ENCODE results near the gene MRPL18.

The MRPL18 gene

GRCh38 chr6:159826004-159826403 lies 35.7 kb downstream of the MRPL18 start:
- TF ChIP-seq, protein P1, sequence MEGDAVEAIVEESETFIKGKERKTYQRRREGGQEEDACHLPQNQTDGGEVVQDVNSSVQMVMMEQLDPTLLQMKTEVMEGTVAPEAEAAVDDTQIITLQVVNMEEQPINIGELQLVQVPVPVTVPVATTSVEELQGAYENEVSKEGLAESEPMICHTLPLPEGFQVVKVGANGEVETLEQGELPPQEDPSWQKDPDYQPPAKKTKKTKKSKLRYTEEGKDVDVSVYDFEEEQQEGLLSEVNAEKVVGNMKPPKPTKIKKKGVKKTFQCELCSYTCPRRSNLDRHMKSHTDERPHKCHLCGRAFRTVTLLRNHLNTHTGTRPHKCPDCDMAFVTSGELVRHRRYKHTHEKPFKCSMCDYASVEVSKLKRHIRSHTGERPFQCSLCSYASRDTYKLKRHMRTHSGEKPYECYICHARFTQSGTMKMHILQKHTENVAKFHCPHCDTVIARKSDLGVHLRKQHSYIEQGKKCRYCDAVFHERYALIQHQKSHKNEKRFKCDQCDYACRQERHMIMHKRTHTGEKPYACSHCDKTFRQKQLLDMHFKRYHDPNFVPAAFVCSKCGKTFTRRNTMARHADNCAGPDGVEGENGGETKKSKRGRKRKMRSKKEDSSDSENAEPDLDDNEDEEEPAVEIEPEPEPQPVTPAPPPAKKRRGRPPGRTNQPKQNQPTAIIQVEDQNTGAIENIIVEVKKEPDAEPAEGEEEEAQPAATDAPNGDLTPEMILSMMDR (IDR thresholded peaks at IDR 0.05; ENCODE audit: low read depth, low read length), result no peak
- DNase-seq, result no peak
- no peaks in the 10 kb centered on the region for H3K9me3 ChIP-seq
- H3K4me1 ChIP-seq, result no peaks in the 10 kb centered on the region
- H3K36me3 ChIP-seq, result no peaks in the 10 kb centered on the region
- no peak overlapping the region for H3K4me3 ChIP-seq (ENCODE audit: low read depth, low read length)
- no peaks in the 10 kb centered on the region for H3K27me3 ChIP-seq

- Histone ChIP-seq H3K4me1 (no peaks in the 10 kb centered on the region), H3K9me3 (no peaks in the 10 kb centered on the region), H3K4me3 (ENCODE audit: low read depth, low read length) (no peak overlapping the region), H3K27me3 (no peaks in the 10 kb centered on the region), H3K36me3 (no peaks in the 10 kb centered on the region)
- TF ChIP-seq, protein P1 (IDR thresholded peaks at IDR 0.05; ENCODE audit: low read depth, low read length), result no peak
- no peak for DNase-seq
Measured at GRCh38 chr6:159826968-159827647, 36.8 kb downstream of the MRPL18 start.

GRCh38 chr6:159828074-159828473 lies 37.8 kb downstream of the MRPL18 start:
- no peaks in the 10 kb centered on the region for H3K27me3 ChIP-seq
- H3K4me3 ChIP-seq (ENCODE audit: low read depth, low read length), result no peak overlapping the region
- no peaks in the 10 kb centered on the region for H3K4me1 ChIP-seq
- DNase-seq, result no peak
- no peaks in the 10 kb centered on the region for H3K36me3 ChIP-seq
- TF ChIP-seq, protein P1 (IDR thresholded peaks at IDR 0.05; ENCODE audit: low read depth, low read length), result no peak
- no peaks in the 10 kb centered on the region for H3K9me3 ChIP-seq

DNA sequence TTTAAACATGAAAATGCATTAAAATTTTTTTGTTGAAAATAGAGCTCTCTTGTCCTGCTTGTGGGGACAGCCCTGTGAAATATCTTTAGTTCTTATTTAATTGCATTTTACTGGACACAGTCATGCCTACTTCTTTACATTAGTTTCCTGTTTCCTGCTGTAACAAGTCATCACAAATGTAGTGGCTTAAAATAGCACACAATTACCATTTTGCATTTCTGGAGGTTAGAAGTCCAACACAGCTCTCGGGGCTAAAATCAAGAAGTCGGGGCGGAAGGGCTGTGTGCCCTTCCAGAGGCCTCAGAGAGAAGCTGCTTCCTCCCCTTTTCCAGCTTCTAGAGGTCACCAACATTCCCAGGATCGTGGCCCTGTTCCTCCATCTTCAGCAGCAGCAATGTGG lies 39.3 kb downstream of the MRPL18 start:
- H3K27me3 ChIP-seq, result no peaks in the 10 kb centered on the region
- no peaks in the 10 kb centered on the region for H3K36me3 ChIP-seq
- no peaks in the 10 kb centered on the region for H3K4me1 ChIP-seq
- H3K4me3 ChIP-seq (ENCODE audit: low read depth, low read length), result no peak overlapping the region
- TF ChIP-seq, protein P1 (IDR thresholded peaks at IDR 0.05; ENCODE audit: low read depth, low read length), result no peak
- H3K9me3 ChIP-seq, result no peaks in the 10 kb centered on the region
- no peak for DNase-seq

- no peaks in the 10 kb centered on the region for H3K36me3 ChIP-seq
- H3K4me1 ChIP-seq, result no peaks in the 10 kb centered on the region
- DNase-seq, result no peak
- no peak overlapping the region for H3K4me3 ChIP-seq (ENCODE audit: low read depth, low read length)
- TF ChIP-seq, protein P1 (IDR thresholded peaks at IDR 0.05; ENCODE audit: low read depth, low read length), result no peak
- no peaks in the 10 kb centered on the region for H3K27me3 ChIP-seq
- no peaks in the 10 kb centered on the region for H3K9me3 ChIP-seq
Measured at GRCh38 chr6:159830501-159831372, 40.5 kb downstream of the MRPL18 start.

DNA sequence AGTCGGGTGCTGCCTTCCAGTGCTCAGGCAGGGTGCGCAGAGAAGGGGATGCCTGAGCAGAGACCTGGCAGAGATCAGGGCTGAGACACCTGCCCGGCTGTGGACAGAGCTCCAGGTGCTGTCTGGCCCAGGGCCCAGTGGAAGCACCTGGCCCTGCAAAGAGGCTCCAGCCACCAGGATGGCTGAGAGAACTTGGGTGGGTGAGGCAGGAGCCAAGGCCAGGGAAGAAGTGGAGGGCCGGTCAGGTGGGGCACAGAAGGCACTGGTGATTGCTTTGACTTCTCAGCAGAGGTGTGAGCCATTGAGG lies 41.1 kb downstream of the MRPL18 start:
- DNase-seq, result no peak
- no peak overlapping the region for H3K4me3 ChIP-seq (ENCODE audit: low read depth, low read length)
- no peaks in the 10 kb centered on the region for H3K4me1 ChIP-seq

More for the DNA sequence above, 41.1 kb downstream of the MRPL18 start:
- TF ChIP-seq, protein P1 (IDR thresholded peaks at IDR 0.05; ENCODE audit: low read depth, low read length), result no peak
- Histone ChIP-seq H3K27me3 (no peaks in the 10 kb centered on the region), H3K36me3 (no peaks in the 10 kb centered on the region), H3K9me3 (no peaks in the 10 kb centered on the region)

All from BE2C (cell line).